NCI-H146 (cell line): ENCODE results near the gene CCDC92.

ENCODE experiments used
- DNase-seq: peaks from one replicate; lab custom pipeline; 2025; lab: John Stamatoyannopoulos, UW

The CCDC92 gene

DNA sequence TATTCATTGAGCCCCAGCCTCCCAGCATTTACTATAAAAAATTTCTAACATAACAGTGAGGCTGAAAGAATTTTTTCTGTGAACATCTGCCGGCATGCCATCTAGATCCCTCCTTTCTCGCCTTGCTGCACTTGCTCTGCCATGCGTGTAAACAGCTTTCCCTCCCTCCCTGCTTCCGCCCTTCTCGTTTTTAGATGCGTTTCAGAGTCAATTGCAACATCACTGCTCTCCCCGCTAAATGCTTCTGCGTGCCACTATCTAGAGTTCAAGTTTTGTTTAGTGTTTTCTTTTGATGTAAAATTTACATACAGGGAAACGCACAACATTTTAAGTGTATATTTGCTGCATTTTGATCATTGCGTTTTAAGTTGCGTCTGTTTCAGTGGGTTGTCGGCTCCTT, 83.6 kb downstream of the CCDC92 start:
- no peak for DNase-seq

DNA sequence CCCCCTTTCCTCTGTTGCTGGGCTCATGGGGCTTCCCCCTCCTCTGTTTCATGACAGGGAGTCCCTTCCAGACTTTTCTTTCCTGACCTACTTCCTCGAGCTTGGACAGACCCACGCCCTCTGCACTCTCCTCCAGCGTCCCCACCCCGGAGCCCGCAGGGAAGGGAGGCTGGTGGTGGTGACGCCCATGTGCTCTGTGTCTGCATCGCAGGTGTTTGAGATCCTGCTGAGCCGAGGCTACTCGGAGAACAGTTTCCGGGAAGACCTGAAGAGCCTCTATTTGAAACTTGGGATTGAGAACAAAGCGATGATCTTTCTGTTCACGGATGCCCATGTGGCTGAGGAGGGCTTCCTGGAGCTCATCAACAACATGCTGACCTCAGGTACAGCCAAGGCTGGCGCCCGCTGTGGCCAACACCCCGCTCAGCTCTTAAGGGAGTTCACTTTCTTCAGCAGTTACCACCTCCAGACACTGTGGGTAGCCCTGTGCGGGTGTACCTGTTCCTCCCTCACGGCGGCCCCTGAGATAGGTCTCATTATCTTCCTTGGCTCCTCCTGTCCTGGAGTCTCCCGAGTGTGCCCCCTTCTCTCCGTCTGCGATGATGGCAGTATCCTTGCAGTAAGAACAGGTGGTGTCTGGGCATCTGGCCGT, 85.6 kb downstream of the CCDC92 start:
- DNase-seq: peak; percentile 51

DNA sequence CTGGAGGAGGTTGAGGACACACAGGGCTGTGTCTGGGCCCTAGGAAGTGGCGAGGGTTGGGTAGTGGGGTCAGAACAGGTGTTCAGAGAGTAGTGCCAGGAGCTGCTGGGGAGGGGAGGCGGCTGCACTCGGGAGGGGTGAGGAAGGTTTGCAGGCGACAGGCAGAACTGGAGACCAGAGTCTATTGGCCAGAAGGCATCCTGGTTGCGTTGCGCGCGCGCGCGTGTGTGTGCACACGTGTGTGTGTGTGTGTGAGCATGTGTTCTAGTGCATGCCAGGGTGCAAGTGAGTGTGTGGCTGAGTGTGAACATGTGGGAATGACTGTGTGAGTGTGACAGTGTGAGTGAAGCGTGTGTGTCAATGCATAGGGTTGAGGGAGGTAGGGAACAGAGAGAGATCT, 86.4 kb downstream of the CCDC92 start:
- DNase-seq: no peak
